ENCODE data around the gene KIF5A.

KIF5A gene

DNA sequence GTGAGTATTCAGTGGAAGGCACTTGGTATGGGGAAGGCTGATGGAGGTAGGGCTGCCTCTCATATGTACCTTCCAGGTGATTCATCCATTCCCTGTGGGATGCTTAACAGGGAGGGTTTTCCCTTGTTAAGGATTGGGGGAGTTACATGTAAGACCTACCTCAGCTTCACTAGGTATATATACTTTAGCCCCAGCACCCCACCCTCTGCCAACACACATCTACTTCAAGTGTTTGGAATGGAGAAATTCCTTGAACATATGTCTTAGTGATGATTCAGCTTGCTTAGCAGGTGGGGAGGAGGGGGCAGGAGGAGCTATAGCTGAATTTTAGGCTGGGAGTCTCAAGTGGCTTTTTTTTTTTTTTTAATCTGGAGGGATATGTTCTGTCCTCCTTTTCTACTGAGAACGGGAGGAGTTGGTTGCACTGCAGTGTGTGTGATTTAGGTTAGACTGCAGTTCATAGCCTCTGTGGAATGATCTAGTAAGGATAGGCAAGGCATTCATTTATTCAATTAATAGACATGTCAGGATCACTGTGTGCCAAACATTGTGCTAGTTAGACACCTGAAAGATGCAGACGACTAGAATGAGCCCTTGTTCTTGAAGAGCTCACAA, 42.8 kb downstream of the KIF5A start:
- H3K27ac Mint-ChIP-seq, result peak overlapping the region; percentile 81 to 85
- H3K9me3 Mint-ChIP-seq, result no peaks in the 10 kb centered on the region
- peaks cover 25% of the 10 kb centered on the region for H3K36me3 Mint-ChIP-seq (ENCODE audit: insufficient read depth)
- DNase-seq (no peak), ATAC-seq (replicated peaks) (no peak)
- H3K27me3 Mint-ChIP-seq, result no peaks in the 10 kb centered on the region
- H3K4me3 Mint-ChIP-seq, result peak overlapping the region; percentile 80 to 88
- peaks cover 19 to 28% of the 10 kb centered on the region in 2 donors for H3K4me1 Mint-ChIP-seq (ENCODE audit: low read depth in 2 of 2)

DNA sequence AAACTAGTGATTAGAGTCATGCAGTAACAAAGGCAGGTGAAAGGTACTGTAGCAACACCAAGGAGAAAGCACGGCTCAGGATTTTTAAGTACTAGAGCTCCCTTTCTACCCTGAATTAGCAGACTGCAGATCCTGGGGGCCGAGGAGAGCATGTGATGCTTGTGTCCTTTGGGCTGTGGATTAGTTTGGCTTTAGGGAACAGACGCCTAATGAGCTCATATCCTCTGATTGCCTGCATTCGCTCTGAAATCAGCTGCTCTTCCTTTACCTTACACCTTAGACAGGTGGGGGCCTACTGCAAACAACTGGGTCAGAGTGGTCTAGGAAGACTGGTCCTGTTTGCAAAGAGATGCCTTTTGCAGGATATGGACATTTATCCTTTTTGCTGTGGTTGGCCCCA, 43.3 kb downstream of the KIF5A start:
- H3K36me3 Mint-ChIP-seq (ENCODE audit: insufficient read depth), result peaks cover 30% of the 10 kb centered on the region
- no peak for ATAC-seq (replicated peaks)
- H3K4me1 Mint-ChIP-seq (ENCODE audit: low read depth in 2 of 2), result peaks cover 19 to 28% of the 10 kb centered on the region in 2 donors
- H3K9me3 Mint-ChIP-seq, result no peaks in the 10 kb centered on the region
- DNase-seq, result no peak
- no peak overlapping the region for H3K27ac Mint-ChIP-seq
- H3K4me3 Mint-ChIP-seq, result no peak overlapping the region
- H3K27me3 Mint-ChIP-seq, result no peaks in the 10 kb centered on the region

DNA sequence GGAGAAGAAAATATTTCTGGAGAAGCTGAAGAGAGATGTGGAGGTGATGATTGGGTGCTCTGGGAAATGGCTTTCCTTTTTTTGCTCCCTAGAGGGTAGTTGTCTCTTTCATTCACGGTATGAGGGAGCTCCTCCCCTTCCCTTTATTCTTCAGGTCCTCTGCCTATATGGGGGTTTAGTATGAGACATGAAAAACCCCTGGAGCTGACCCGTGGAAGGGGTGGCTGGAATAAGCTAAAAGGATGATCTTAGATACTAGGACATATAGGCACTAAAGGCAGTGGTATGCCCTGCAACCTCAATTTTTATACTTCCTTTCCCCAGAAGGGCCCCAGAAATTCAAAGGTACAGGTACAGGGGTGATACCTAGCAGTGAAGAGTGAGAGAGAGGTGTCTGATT, 50.6 kb downstream of the KIF5A start:
- Mint-ChIP-seq H3K27me3 (no peaks in the 10 kb centered on the region), H3K4me1 (ENCODE audit: low read depth in 2 of 2) (peaks cover 18 to 24% of the 10 kb centered on the region in 2 donors), H3K9me3 (no peaks in the 10 kb centered on the region), H3K4me3 (no peak overlapping the region), H3K27ac (peak overlapping the region in 1 of 2 donors; percentile 65), H3K36me3 (ENCODE audit: insufficient read depth) (peaks cover 56% of the 10 kb centered on the region)
- no peak for DNase-seq
- ATAC-seq (replicated peaks), result no peak

DNA sequence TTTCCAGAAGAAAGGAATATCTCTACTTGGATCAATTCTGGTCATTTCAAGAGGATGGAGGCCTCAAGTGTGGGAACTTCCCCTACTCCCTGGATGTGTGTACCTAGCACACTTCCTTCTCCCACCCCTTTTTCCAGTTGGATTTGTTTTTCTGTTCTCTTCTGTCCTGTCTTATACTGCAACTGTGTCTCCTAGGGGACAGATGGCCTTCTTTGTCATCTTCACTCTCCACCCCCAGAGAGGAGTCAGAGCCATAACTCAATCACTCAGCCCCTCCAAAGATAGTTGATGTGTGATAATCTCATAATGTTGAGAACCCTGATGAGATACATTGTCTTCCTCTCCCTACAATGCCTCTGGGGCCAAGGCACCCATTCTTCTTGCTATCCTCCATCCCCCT, 52.7 kb downstream of the KIF5A start:
- H3K36me3 Mint-ChIP-seq (ENCODE audit: insufficient read depth), result peaks cover 40% of the 10 kb centered on the region
- H3K27me3 Mint-ChIP-seq, result no peaks in the 10 kb centered on the region
- H3K4me3 Mint-ChIP-seq, result no peak overlapping the region
- no peaks in the 10 kb centered on the region for H3K9me3 Mint-ChIP-seq
- DNase-seq (no peak), ATAC-seq (replicated peaks) (no peak)
- H3K4me1 Mint-ChIP-seq (ENCODE audit: low read depth in 2 of 2), result peaks cover 21 to 28% of the 10 kb centered on the region in 2 donors
- H3K27ac Mint-ChIP-seq, result peak overlapping the region; percentile 84 to 89

DNA sequence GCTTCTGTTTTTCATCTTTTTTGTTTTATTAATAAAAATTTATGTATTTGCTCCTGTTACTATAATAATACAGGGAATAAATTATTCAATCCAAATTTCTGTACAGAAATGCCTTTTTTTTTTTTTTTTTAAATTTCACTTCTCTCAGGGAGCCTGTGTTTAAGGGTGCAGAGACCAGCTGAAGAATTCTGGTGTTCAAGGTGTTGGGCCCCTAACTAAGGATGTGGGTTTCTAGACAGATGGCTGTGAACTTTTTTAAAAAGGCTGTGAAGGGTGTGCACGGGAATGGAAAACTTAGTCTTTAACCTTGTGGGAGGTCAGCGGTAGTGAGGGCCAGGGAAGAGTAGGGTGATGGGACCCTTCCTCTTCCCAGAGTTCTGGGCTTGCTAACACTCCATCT, 53.5 kb downstream of the KIF5A start:
- peaks cover 21 to 28% of the 10 kb centered on the region in 2 donors for H3K4me1 Mint-ChIP-seq (ENCODE audit: low read depth in 2 of 2)
- H3K4me3 Mint-ChIP-seq, result peak overlapping the region; percentile 81 to 82
- peaks cover 33% of the 10 kb centered on the region for H3K36me3 Mint-ChIP-seq (ENCODE audit: insufficient read depth)
- no peaks in the 10 kb centered on the region for H3K27me3 Mint-ChIP-seq
- no peaks in the 10 kb centered on the region for H3K9me3 Mint-ChIP-seq
- H3K27ac Mint-ChIP-seq, result peak overlapping the region; percentile 84 to 89
- DNase-seq (no peak), ATAC-seq (replicated peaks) (peak; percentile 71)

DNA sequence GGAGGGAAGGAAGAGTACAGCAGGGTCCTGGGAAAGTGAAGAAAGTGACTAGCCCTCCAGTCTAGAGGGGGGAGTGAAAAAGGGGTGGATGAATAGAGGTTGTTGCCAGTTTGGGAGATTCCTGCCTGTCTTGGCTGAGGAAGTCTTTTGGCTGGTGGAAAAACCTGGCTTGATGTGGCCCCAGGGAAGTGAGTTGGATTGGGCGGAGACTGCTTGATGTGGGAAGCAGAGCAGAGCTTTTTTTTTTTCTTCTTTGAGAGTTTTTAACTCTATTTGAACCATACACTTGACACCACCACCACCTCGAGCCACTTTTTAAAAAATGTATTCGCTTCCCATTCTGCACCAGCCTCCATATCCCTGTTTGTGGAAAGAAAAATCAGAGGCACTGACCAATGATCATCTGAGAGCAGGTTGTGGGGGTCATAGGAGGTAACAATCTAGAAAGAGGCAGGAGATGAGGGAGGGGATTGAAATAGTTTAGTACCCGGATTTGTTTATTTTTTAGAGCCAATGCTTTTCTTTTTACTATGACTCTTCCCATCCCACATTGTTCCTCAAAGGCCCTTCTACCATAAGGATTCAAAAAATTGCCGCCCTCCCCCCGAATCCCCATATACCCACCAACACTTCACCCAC, 54.1 kb downstream of the KIF5A start:
- DNase-seq (no peak), ATAC-seq (replicated peaks) (no peak)
- H3K9me3 Mint-ChIP-seq, result no peaks in the 10 kb centered on the region
- H3K27me3 Mint-ChIP-seq, result no peaks in the 10 kb centered on the region
- peak overlapping the region; percentile 84 to 89 for H3K27ac Mint-ChIP-seq
- peak overlapping the region; percentile 81 to 82 for H3K4me3 Mint-ChIP-seq
- peaks cover 27% of the 10 kb centered on the region for H3K36me3 Mint-ChIP-seq (ENCODE audit: insufficient read depth)
- peaks cover 21 to 28% of the 10 kb centered on the region in 2 donors for H3K4me1 Mint-ChIP-seq (ENCODE audit: low read depth in 2 of 2)

DNA sequence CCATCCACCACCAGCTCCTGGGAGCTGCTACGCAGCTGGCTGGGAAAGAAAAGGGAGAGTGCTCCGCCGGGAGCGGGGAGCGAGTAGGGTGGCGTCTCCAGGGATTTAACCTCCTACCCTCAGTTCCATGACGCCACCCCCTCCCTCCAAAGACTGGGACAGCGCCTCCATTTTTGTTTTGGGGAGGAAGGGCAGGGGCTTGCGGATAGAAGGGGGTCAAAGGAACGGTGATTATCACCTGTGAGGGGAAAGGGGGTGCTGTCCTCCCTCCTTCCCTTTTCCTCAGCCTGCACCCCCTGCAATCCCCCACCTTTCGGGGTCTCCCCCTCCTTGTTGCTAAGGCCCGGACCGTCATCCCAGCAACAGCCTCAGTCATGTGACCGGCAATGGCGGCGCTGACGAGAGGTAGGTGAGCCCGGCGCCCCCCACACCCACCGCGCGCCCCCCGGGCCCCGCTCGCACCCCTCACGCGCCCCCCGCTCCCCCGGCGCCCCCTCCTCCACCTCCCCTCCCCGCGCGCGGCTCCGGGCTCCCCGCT, 54.7 kb downstream of the KIF5A start, which contains the start of gene DTX3:
Gene DTX3, plus strand, starts transcription at position 371 of the 538 bp plus-strand sequence. CDS start 1,694 bp downstream, outside the sequence.
- Mint-ChIP-seq H3K4me1 (ENCODE audit: low read depth in 2 of 2) (peaks cover 21 to 28% of the 10 kb centered on the region in 2 donors), H3K4me3 (peak within 1 kb of the TSS; percentile 81 to 82), H3K27ac (peak within 1 kb of the TSS; percentile 84 to 89), H3K36me3 (ENCODE audit: insufficient read depth) (peaks cover 22% of the 10 kb centered on the region), H3K27me3 (no peaks in the 10 kb centered on the region), H3K9me3 (no peaks in the 10 kb centered on the region)
- peak in 1 of 3 experiments; percentile 21 for DNase-seq
- ATAC-seq (replicated peaks), result peak; percentile 73

DNA sequence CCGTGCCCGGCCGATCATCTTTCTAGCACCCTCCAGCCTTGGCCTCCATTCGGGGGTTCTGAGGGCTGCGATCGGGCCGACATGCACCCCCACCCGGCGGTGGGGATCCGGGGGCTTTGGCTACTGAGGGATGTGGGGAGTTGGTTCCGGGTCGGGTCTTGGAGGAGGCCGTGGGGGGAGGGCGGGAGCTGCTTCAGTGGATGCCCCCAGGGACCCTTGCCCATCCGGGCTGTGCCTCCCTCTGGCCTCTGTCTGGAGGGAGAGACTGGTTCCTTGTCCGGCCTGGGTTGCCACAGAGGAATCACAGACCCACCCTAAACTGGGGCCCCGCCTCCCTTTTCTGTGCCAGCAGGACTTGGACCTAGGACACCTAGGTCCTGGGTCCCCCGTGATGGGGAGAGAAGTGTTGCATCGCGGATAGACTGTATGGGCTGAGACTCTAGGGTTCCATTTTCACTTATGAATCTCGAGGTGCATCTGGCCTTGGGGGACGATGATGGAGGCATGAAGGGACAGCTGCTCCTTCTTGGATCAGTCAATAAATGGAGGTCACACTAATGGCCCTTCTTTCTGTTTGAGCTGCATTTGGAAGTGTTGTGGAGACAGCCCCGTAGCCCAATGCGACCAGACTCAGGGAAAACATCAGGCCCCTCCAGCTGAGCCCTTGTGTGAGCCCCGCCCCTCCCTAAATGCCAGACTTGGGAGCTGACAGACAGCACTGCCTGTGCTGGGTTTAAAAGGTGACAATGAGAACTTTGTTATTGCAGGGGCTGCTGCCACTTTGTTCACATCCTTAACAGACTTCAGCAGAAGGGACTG, 55.4 kb downstream of the KIF5A start:
- DNase-seq (no peak), ATAC-seq (replicated peaks) (peak; percentile 55)
- H3K27me3 Mint-ChIP-seq, result peaks cover 0 to 1% of the 10 kb centered on the region in 2 donors
- H3K9me3 Mint-ChIP-seq, result no peaks in the 10 kb centered on the region
- H3K27ac Mint-ChIP-seq, result peak overlapping the region; percentile 80 to 89
- peaks cover 21 to 29% of the 10 kb centered on the region in 2 donors for H3K4me1 Mint-ChIP-seq (ENCODE audit: low read depth in 2 of 2)
- H3K4me3 Mint-ChIP-seq, result peak overlapping the region; percentile 81 to 82
- H3K36me3 Mint-ChIP-seq (ENCODE audit: insufficient read depth), result peaks cover 15% of the 10 kb centered on the region

DNA sequence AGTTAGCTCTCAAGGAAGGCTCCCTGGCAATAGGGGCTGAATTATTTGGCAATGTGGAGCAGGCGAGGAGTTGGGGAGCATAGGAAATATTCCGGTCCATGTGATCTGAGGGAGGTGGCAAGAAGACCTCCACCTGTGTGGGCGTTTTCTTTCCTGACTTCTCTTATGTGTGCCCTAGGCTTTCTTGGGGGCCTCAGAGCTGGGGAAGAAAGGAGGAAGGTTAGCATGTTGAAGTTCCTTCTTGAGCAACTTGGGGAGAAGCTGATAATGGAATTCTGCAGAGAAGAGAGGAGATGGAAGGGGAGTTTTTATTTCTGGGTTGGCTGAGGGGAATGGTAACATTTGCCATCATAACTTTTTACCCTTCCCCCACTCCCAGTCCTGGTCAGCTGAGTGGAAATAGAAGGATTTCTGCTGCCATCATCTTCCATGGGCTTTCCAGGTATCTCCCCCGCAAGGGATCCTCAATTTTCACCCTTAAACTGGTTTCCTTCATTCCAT, 56.0 kb downstream of the KIF5A start:
- Mint-ChIP-seq H3K27ac (peak overlapping the region in 1 of 2 donors; percentile 80), H3K4me3 (peak overlapping the region; percentile 81 to 82), H3K4me1 (ENCODE audit: low read depth in 2 of 2) (peaks cover 27 to 32% of the 10 kb centered on the region in 2 donors), H3K9me3 (no peaks in the 10 kb centered on the region), H3K27me3 (peaks cover 0 to 6% of the 10 kb centered on the region in 2 donors), H3K36me3 (ENCODE audit: insufficient read depth) (peaks cover 9% of the 10 kb centered on the region)
- ATAC-seq (replicated peaks) (no peak), DNase-seq (no peak)

DNA sequence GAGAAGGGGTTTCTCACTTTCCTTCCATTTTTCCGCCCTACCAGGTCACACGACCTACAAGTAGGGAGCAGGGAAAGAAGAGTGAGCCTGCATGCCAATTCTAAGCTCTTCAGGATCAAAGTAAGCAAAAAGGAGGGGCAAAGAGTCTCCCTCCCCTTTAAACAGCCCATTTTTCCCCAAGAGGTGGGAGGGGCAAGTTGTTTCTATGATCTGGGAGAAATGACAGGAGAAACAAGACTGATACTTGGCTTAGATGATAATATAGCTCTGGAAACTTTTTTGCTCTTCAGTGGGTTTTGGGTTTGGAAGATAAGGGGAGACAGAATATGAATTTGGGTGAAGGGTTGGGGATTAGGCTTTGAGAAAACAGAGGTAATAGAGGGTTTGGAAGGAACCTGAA, 56.6 kb downstream of the KIF5A start:
- H3K4me1 Mint-ChIP-seq (ENCODE audit: low read depth in 2 of 2), result peaks cover 28 to 32% of the 10 kb centered on the region in 2 donors
- H3K27ac Mint-ChIP-seq, result no peak overlapping the region
- DNase-seq, result no peak
- H3K9me3 Mint-ChIP-seq, result no peaks in the 10 kb centered on the region
- no peak overlapping the region for H3K4me3 Mint-ChIP-seq
- H3K36me3 Mint-ChIP-seq (ENCODE audit: insufficient read depth), result peaks cover 6% of the 10 kb centered on the region
- ATAC-seq (replicated peaks), result no peak
- peaks cover 0 to 6% of the 10 kb centered on the region in 2 donors for H3K27me3 Mint-ChIP-seq

DNA sequence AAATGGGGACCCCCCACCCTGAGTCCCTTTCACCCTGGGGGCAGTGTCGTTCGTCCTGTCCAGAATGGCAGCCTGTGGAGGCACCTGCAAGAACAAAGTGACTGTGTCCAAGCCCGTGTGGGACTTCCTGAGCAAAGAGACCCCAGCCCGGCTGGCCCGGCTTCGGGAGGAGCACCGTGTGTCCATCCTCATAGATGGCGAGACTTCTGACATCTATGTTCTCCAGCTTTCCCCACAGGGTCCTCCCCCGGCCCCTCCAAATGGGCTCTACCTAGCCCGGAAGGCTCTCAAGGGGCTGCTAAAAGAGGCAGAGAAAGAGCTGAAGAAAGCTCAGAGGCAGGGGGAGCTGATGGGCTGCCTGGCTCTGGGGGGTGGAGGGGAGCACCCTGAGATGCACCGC, 57.0 kb downstream of the KIF5A start:
- peaks cover 0 to 6% of the 10 kb centered on the region in 2 donors for H3K27me3 Mint-ChIP-seq
- ATAC-seq (replicated peaks) (no peak), DNase-seq (no peak)
- no peaks in the 10 kb centered on the region for H3K9me3 Mint-ChIP-seq
- H3K4me1 Mint-ChIP-seq (ENCODE audit: low read depth in 2 of 2), result peaks cover 28 to 32% of the 10 kb centered on the region in 2 donors
- H3K27ac Mint-ChIP-seq, result no peak overlapping the region
- H3K36me3 Mint-ChIP-seq (ENCODE audit: insufficient read depth), result peaks cover 3% of the 10 kb centered on the region
- no peak overlapping the region for H3K4me3 Mint-ChIP-seq

DNA sequence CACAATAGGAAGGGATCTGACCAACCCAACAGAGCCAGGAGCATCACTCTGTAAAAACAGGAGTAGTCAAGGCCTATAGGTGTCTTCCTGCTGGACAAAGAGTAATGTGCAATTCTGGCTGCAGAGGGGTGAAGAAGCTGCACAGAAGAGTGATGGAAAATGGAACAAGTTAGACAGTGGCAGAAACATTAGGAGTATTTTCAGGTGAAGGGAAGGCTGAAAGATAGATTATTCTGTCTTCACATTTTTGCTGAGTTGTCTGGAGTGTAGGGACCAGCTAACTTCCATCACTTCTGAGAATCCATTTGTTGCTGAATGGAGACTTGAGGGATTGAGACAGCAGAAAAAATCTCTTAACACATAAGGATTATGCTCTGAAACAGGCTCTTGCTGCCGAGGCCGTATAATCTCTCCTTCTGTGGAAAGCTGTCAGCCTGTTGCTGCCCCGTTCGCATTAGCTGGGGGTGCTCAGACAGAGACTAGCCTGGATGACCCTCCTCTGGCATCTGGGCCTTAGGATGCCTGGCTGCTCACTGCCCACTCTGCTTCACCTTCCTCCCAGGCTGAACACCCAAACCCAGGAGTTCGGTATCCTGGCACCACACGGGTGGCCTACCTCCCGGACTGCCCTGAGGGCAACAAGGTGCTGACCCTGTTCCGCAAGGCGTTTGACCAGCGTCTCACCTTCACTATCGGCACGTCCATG, 58.3 kb downstream of the KIF5A start:
- DNase-seq (no peak), ATAC-seq (replicated peaks) (no peak)
- Mint-ChIP-seq H3K4me1 (ENCODE audit: low read depth in 2 of 2) (peaks cover 22 to 26% of the 10 kb centered on the region in 2 donors), H3K27me3 (peaks cover 6 to 10% of the 10 kb centered on the region in 2 donors), H3K36me3 (ENCODE audit: insufficient read depth) (peaks cover 3% of the 10 kb centered on the region), H3K9me3 (no peaks in the 10 kb centered on the region), H3K27ac (no peak overlapping the region), H3K4me3 (no peak overlapping the region)
